Measurements from ENCODE around the gene TWIST2.

DNA sequence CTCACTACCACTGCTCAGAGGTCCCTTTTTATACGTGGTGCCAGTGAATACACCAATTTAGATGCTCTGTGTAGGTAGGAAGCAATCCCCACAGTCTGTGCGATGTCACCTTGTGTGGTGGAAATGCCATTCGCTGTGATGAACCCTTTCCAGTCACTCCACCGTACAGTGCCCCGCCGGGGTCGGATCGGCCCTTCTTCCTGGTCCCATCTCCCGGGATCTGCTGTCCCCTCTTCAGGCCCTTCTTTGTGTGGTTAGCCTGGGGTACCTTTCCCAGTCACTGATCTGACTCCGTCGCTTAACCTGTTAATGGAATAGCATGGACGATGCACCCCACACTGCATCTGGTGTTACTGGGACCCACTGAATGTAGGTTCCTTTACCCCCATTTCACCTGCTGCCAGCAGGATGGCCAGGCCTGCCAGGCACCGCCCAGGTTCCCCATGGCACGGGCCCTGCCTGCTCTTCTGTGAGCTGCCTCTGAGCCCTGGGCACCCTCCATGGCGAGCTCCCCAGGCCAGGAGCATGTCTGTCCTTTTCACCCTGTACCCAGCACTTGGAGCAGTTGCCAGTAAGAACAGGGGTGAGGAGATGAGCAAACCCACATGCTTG is 18.0 kb downstream of the TWIST2 start:
- TF ChIP-seq, protein P1, sequence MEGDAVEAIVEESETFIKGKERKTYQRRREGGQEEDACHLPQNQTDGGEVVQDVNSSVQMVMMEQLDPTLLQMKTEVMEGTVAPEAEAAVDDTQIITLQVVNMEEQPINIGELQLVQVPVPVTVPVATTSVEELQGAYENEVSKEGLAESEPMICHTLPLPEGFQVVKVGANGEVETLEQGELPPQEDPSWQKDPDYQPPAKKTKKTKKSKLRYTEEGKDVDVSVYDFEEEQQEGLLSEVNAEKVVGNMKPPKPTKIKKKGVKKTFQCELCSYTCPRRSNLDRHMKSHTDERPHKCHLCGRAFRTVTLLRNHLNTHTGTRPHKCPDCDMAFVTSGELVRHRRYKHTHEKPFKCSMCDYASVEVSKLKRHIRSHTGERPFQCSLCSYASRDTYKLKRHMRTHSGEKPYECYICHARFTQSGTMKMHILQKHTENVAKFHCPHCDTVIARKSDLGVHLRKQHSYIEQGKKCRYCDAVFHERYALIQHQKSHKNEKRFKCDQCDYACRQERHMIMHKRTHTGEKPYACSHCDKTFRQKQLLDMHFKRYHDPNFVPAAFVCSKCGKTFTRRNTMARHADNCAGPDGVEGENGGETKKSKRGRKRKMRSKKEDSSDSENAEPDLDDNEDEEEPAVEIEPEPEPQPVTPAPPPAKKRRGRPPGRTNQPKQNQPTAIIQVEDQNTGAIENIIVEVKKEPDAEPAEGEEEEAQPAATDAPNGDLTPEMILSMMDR (conservative IDR thresholded peaks at IDR 0.05; ENCODE audit: low read length), result no peak
- no peak for TF ChIP-seq EZH2phosphoT487 (IDR thresholded peaks at IDR 0.05; ENCODE audit: borderline replicate concordance)

All from Loucy (cell line).